ENCODE results near the gene ILDR1.

The ILDR1 gene

GRCh38 chr3:121979246-121979645 lies 42.8 kb downstream of the ILDR1 start:
- no peak for ATAC-seq
- TF ChIP-seq POU6F1 (CRISPR knock-in tag; IDR thresholded peaks at IDR 0.05; ENCODE audit: borderline replicate concordance, low read depth) (no peak), ARNTL (CRISPR knock-in tag; IDR thresholded peaks at IDR 0.05; ENCODE audit: borderline replicate concordance, low read depth) (no peak), ISL1 (CRISPR knock-in tag; IDR thresholded peaks at IDR 0.05) (no peak), CREB5 (CRISPR knock-in tag; IDR thresholded peaks at IDR 0.05; ENCODE audit: low read depth) (no peak), CSRNP3 (CRISPR knock-in tag; IDR thresholded peaks at IDR 0.05) (no peak), BACH2 (CRISPR knock-in tag; IDR thresholded peaks at IDR 0.05; ENCODE audit: borderline replicate concordance) (no peak), SNAI2 (CRISPR knock-in tag; IDR thresholded peaks at IDR 0.05) (no peak), TSHZ2 (CRISPR knock-in tag; IDR thresholded peaks at IDR 0.05) (no peak), ZC3H10 (CRISPR knock-in tag; IDR thresholded peaks at IDR 0.05) (no peak), RARB (CRISPR knock-in tag; IDR thresholded peaks at IDR 0.05) (no peak), TCF4 (CRISPR knock-in tag; IDR thresholded peaks at IDR 0.05; ENCODE audit: borderline replicate concordance) (no peak), CSDC2 (CRISPR knock-in tag; IDR thresholded peaks at IDR 0.05) (no peak), GLIS3 (CRISPR knock-in tag; IDR thresholded peaks at IDR 0.05) (no peak), OSR1 (CRISPR knock-in tag; IDR thresholded peaks at IDR 0.05) (no peak), ZNF565 (CRISPR knock-in tag; conservative IDR thresholded peaks at IDR 0.05; ENCODE audit: low read depth) (no peak), PPARA (CRISPR knock-in tag; IDR thresholded peaks at IDR 0.05; ENCODE audit: borderline replicate concordance) (no peak), ESRRG (CRISPR knock-in tag; IDR thresholded peaks at IDR 0.05) (no peak), ZNF70 (CRISPR knock-in tag; IDR thresholded peaks at IDR 0.05) (no peak), ZNF8 (CRISPR knock-in tag; IDR thresholded peaks at IDR 0.05) (no peak)

- TF ChIP-seq CSRNP3 (CRISPR knock-in tag; IDR thresholded peaks at IDR 0.05) (no peak), RARB (CRISPR knock-in tag; IDR thresholded peaks at IDR 0.05) (no peak), SNAI2 (CRISPR knock-in tag; IDR thresholded peaks at IDR 0.05) (no peak), ISL1 (CRISPR knock-in tag; IDR thresholded peaks at IDR 0.05) (no peak), TSHZ2 (CRISPR knock-in tag; IDR thresholded peaks at IDR 0.05) (no peak), PPARA (CRISPR knock-in tag; IDR thresholded peaks at IDR 0.05; ENCODE audit: borderline replicate concordance) (no peak)
- ATAC-seq, result no peak
Observed at GRCh38 chr3:121976727-121977126, 45.3 kb downstream of the ILDR1 start.
